Left lung (tissue), 10 donors: ENCODE data around the gene FOXD4L6. TPM values are rescaled to one million over a fixed set of nuclear protein-coding genes. Genes with fewer than 3 reads are reported as not detected.
A peak's percentile ranks its signal among the peaks of the same experiment; 100 is the strongest.
"Not testable (repeated sequence)": the region's sequence is repeated elsewhere in the genome, so short reads cannot be mapped to it uniquely, and the experiment has no call there.

Experiments used
- ATAC-seq: fragments of 200-7000 bp; cut with Tn5 transposase; one replicate; pipeline ENCODE4 v1.9.1; 2020; ENCODE audit warnings: moderate library complexity
- DNase-seq, 4 donors: peaks; one replicate each; pipeline ENCODE4 v3.0.0-alpha.2; 2013 to 2020
- H3K27ac ChIP-seq, 2 donors: fragments of 200-600 bp; sonication (generic) in 1 of 2; one replicate each; pipeline versions ENCODE4 v1.5.0 to v1.8.0; 2020 to 2021
- H3K27me3 ChIP-seq, 2 donors: fragments of 200-600 bp; sonication (generic) in 1 of 2; one replicate each; pipeline versions ENCODE4 v1.5.0 to v1.8.0; 2020 to 2021
- H3K36me3 ChIP-seq, 2 donors: fragments of 200-600 bp; sonication (generic) in 1 of 2; one replicate each; pipeline versions ENCODE4 v1.5.0 to v1.8.0; 2020 to 2021
- H3K4me1 ChIP-seq, 2 donors: fragments of 200-600 bp; one replicate each; pipeline ENCODE4 v1.8.0; 2021
- H3K4me3 ChIP-seq, 2 donors: fragments of 200-600 bp; sonication (generic) in 1 of 2; one replicate each; pipeline versions ENCODE4 v1.5.0 to v1.8.0; 2020 to 2021; ENCODE audit warnings: mild to moderate bottlenecking in 1 of 2
- H3K9me3 ChIP-seq, 2 donors: fragments of 200-600 bp; sonication (generic) in 1 of 2; one replicate each; pipeline versions ENCODE4 v1.5.0 to v1.8.0; 2020 to 2021
- intact Hi-C, 2 donors: fragments of 100-400 bp; cut with DNase I; formaldehyde crosslinking; loops; one replicate each; pipeline versions ENCODE4 v1.11.2 to v1.14.2; 2022
- polyA plus RNA-seq, 6 donors: library from polyadenylated mRNA; unstranded; fragments of 120-200 nt; gene quantifications; one replicate each; pipeline ENCODE4 v1.2.1, GENCODE V29; 2013; ENCODE audit not compliant: insufficient read length in 6 of 6
- total RNA-seq, 2 donors: library from RNA; stranded (reverse); fragmentation: NEBNext Ultra II Directional; extraction: Animal tissue kit (Norgen Biotek cat#: 25700); gene quantifications; one replicate each; pipeline ENCODE4 v1.2.1, GENCODE V29; 2021
- TF ChIP-seq, protein P1 (sequence below), 2 donors: fragments of 200-600 bp; sonication (generic) in 1 of 2; IDR thresholded peaks; one replicate each; pipeline versions ENCODE4 v1.5.0 to v1.8.0; 2021; ENCODE audit warnings: antibody characterized with exemption in 2 of 2
- donor health status: DM: no; HTN: yes; CAD: no.
- donor health status: DM: no; HTN: no; CAD: no.

The FOXD4L6 gene
- total and polyA plus RNA-seq, 8 donors, result 0.26 TPM; not detected in 7

- DNase-seq, H3K9me3 ChIP-seq, H3K27ac ChIP-seq, H3K4me1 ChIP-seq, H3K36me3 ChIP-seq, ATAC-seq, H3K4me3 ChIP-seq, intact Hi-C loops: not testable (repeated sequence)
- H3K27me3 ChIP-seq, result peaks cover 0 to 13% of the 10 kb centered on the region in 2 donors
Measured at GRCh38 chr9:41090922-41091321, 37.6 kb downstream of the FOXD4L6 start.

DNA sequence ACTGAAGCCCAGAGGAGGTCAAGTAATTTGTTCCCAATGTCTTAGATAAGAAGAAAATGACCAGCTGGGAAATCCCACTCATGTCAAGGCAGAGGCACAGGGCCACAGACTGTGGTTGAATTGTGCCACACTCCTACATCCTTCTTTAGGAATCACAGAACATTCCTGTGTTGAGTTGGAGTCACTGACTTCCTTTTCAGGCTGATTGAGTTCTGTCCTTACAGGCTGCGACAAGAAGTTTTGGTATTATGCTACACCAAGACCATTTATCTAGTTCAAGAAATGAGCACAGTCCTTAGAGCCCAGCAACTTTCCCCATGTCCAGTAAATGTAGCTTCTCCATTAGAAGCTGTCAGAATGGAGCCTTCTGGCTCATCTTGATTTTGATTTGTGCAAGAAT is 38.1 kb downstream of the FOXD4L6 start:
- ATAC-seq, DNase-seq, intact Hi-C loops, H3K36me3 ChIP-seq, H3K4me1 ChIP-seq, H3K4me3 ChIP-seq, H3K27ac ChIP-seq, H3K9me3 ChIP-seq: not testable (repeated sequence)
- H3K27me3 ChIP-seq, result peaks cover 0 to 14% of the 10 kb centered on the region in 2 donors

- H3K4me1 ChIP-seq, DNase-seq, intact Hi-C loops, H3K36me3 ChIP-seq, H3K4me3 ChIP-seq, H3K27ac ChIP-seq, H3K9me3 ChIP-seq: not testable (repeated sequence)
- ATAC-seq, result peak; percentile 98
- H3K27me3 ChIP-seq, result peaks cover 0 to 14% of the 10 kb centered on the region in 2 donors
- TF ChIP-seq, protein P1, sequence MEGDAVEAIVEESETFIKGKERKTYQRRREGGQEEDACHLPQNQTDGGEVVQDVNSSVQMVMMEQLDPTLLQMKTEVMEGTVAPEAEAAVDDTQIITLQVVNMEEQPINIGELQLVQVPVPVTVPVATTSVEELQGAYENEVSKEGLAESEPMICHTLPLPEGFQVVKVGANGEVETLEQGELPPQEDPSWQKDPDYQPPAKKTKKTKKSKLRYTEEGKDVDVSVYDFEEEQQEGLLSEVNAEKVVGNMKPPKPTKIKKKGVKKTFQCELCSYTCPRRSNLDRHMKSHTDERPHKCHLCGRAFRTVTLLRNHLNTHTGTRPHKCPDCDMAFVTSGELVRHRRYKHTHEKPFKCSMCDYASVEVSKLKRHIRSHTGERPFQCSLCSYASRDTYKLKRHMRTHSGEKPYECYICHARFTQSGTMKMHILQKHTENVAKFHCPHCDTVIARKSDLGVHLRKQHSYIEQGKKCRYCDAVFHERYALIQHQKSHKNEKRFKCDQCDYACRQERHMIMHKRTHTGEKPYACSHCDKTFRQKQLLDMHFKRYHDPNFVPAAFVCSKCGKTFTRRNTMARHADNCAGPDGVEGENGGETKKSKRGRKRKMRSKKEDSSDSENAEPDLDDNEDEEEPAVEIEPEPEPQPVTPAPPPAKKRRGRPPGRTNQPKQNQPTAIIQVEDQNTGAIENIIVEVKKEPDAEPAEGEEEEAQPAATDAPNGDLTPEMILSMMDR (IDR thresholded peaks at IDR 0.05), result peak; percentile 33 to 56
Measured at GRCh38 chr9:41088450-41089059, 39.9 kb downstream of the FOXD4L6 start.

GRCh38 chr9:41087929-41088328 is 40.6 kb downstream of the FOXD4L6 start:
- H3K4me3 ChIP-seq, H3K27ac ChIP-seq, intact Hi-C loops, ATAC-seq, H3K9me3 ChIP-seq, H3K36me3 ChIP-seq, H3K4me1 ChIP-seq, DNase-seq: not testable (repeated sequence)
- H3K27me3 ChIP-seq, result peaks cover 0 to 14% of the 10 kb centered on the region in 2 donors

DNA sequence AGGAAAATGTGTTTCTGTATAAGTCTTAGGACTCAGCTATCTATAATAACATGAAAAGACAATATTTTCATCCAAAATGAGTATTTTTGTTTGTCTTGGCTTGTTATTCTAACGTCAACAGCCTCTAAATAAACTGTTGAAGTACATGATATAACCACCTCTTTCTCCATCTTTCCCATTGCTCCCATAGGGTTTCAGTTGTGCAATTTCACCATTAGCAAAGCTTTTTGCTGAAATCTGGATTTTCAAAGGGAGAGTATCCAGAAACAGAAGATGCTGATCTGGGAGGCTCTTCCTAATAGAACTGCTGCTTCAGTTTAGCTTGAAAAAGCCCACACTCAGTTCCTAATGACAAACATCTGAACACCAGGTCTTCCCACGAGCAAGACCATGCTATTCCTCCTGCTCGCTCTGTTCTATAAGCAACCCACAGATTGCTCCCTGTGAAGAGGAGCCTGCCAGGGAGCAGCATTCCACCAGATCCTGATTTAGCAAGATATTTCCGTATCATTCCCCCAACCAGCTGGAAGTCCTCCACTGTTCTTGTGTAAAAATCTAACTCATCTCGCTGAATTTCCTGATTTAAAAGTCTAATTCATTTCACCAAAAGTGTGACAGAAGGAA is 41.2 kb downstream of the FOXD4L6 start:
- peaks cover 0 to 14% of the 10 kb centered on the region in 2 donors for H3K27me3 ChIP-seq
- ATAC-seq, H3K4me1 ChIP-seq, DNase-seq, H3K4me3 ChIP-seq, intact Hi-C loops, H3K36me3 ChIP-seq, H3K9me3 ChIP-seq, H3K27ac ChIP-seq: not testable (repeated sequence)

DNA sequence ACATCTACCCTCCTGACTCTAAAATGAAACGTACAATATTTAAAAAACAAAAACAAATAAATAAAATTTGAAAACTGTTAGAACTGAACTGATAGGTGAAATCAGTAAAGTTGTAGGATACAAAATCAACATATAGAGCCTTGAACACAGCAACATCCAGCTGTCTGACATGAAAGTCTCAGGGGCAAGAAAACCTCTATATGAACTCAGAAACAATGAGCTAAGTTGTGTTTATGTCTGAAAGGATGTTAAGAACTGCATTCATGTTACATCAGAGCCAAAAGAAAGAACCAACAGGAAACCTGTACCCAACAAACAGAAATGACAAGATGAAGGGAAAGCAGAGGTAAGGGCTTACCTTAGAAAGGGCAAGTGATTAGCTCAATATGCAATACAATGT is 41.8 kb downstream of the FOXD4L6 start:
- H3K27ac ChIP-seq, DNase-seq, ATAC-seq, H3K4me1 ChIP-seq, intact Hi-C loops, H3K4me3 ChIP-seq, H3K36me3 ChIP-seq, H3K9me3 ChIP-seq: not testable (repeated sequence)
- peaks cover 0 to 14% of the 10 kb centered on the region in 2 donors for H3K27me3 ChIP-seq

DNA sequence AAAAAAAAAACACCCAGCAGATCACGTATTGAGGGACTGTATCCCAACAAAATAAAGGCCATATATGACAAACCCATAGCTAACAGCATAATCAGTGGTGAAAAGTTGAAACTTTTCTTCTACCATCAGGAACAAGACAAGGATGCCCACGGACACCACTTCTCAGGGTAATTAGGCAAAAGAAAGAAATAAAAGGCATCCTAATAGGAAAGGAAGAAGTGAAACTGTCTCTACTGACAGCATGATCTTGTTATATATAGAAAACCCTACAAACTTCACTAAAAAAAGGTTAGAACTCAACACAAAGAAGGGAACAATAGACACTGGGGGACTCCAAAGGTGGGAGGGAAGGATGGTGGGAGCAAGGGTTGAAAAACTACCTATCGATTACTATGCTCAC is 42.3 kb downstream of the FOXD4L6 start:
- H3K4me1 ChIP-seq, H3K36me3 ChIP-seq, DNase-seq, intact Hi-C loops, H3K9me3 ChIP-seq, H3K27ac ChIP-seq, ATAC-seq, H3K4me3 ChIP-seq: not testable (repeated sequence)
- H3K27me3 ChIP-seq, result peaks cover 0 to 14% of the 10 kb centered on the region in 2 donors

GRCh38 chr9:41082358-41082757 is 46.1 kb downstream of the FOXD4L6 start:
- H3K36me3 ChIP-seq, ATAC-seq, H3K4me3 ChIP-seq, H3K9me3 ChIP-seq, H3K27me3 ChIP-seq, H3K27ac ChIP-seq, H3K4me1 ChIP-seq, DNase-seq, intact Hi-C loops: not testable (repeated sequence)

- H3K4me3 ChIP-seq, intact Hi-C loops, H3K27ac ChIP-seq, DNase-seq, H3K9me3 ChIP-seq, H3K4me1 ChIP-seq, H3K36me3 ChIP-seq: not testable (repeated sequence)
- H3K27me3 ChIP-seq, result peaks cover 0 to 23% of the 10 kb centered on the region in 2 donors
- peak; percentile 79 for ATAC-seq
Measured at GRCh38 chr9:41079464-41079863, 49.0 kb downstream of the FOXD4L6 start.

- H3K36me3 ChIP-seq, H3K4me3 ChIP-seq, H3K27ac ChIP-seq, intact Hi-C loops, DNase-seq, H3K9me3 ChIP-seq, ATAC-seq: not testable (repeated sequence)
- H3K27me3 ChIP-seq, result peaks cover 0 to 38% of the 10 kb centered on the region in 2 donors
- H3K4me1 ChIP-seq, result peaks cover 0 to 11% of the 10 kb centered on the region in 2 donors
Measured at GRCh38 chr9:41077586-41077985, 50.9 kb downstream of the FOXD4L6 start.
